WTC11 (cell line): Measurements from ENCODE around the gene TNS3. TPM values are rescaled to one million over a fixed set of nuclear protein-coding genes. Genes with fewer than 3 reads are reported as not detected.

Source experiments
- ATAC-seq: fragments of 200-7000 bp; cut with Tn5 transposase; 2 replicates; pipeline ENCODE4 v1.10.0; 2021; ENCODE audit warnings: mild to moderate bottlenecking, moderate library complexity
- CTCF ChIA-PET: fragments of 300-600 bp; sonication (Branson Sonifier 250); formaldehyde crosslinking; loops from one replicate; lab custom pipeline; 2021; ENCODE audit warnings: antibody characterized with exemption; lab: Charles Lee
- POLR2A ChIA-PET: fragments of 350-600 bp; sonication (Branson Sonifier 250); formaldehyde crosslinking; loops from one replicate; lab custom pipeline; 2021; ENCODE audit warnings: antibody characterized with exemption; lab: Charles Lee
- DNase-seq: peaks from one replicate; pipeline ENCODE4 v3.0.0; 2021; ENCODE audit warnings: low spot score
- H3K27ac Mint-ChIP-seq: 2 replicates; pipeline ENCODE4 v1.8.0; 2021; ENCODE audit warnings: mixed read lengths
- H3K27me3 Mint-ChIP-seq: 2 replicates; pipeline ENCODE4 v1.8.0; 2021; ENCODE audit warnings: low read depth, mild to moderate bottlenecking, moderate library complexity, mixed read lengths
- H3K36me3 Mint-ChIP-seq: 2 replicates; pipeline ENCODE4 v1.8.0; 2021; ENCODE audit warnings: mixed read lengths
- H3K4me1 Mint-ChIP-seq: 2 replicates; pipeline ENCODE4 v1.8.0; 2022; ENCODE audit warnings: mixed read lengths
- H3K4me3 Mint-ChIP-seq: 2 replicates; pipeline ENCODE4 v1.8.0; 2021; ENCODE audit warnings: mild to moderate bottlenecking, moderate library complexity, mixed read lengths
- H3K9me3 Mint-ChIP-seq: 2 replicates; pipeline ENCODE4 v1.8.0; 2021; ENCODE audit warnings: mixed read lengths
- ATF2 ChIP-seq: sonication (generic); formaldehyde crosslinking; IDR thresholded peaks from 2 replicates; pipeline ENCODE4 v1.8.1; 2022; ENCODE audit warnings: low read depth, missing genetic modification reagents, borderline replicate concordance
- E2F1 ChIP-seq: sonication (generic); formaldehyde crosslinking; IDR thresholded peaks from 2 replicates; pipeline ENCODE4 v1.8.0; 2022; ENCODE audit warnings: mild to moderate bottlenecking, missing genetic modification reagents
- ETV6 ChIP-seq: sonication (generic); formaldehyde crosslinking; IDR thresholded peaks from 2 replicates; pipeline ENCODE4 v1.8.1; 2022; ENCODE audit warnings: mild to moderate bottlenecking, missing genetic modification reagents
- GABPB1 ChIP-seq: sonication (generic); formaldehyde crosslinking; IDR thresholded peaks from 2 replicates; pipeline ENCODE4 v1.8.1; 2023; ENCODE audit warnings: mild to moderate bottlenecking, missing genetic modification reagents
- KAT7 ChIP-seq: sonication (generic); formaldehyde crosslinking; IDR thresholded peaks from 2 replicates; pipeline ENCODE4 v1.8.1; 2023; ENCODE audit warnings: missing genetic modification reagents, mild to moderate bottlenecking, borderline replicate concordance
- NFATC4 ChIP-seq: fragments of 250-450 bp; sonication (Bioruptor Pico); IDR thresholded peaks from 2 replicates; pipeline ENCODE4 v1.9.0; 2021; ENCODE audit warnings: mild to moderate bottlenecking
- NFYB ChIP-seq: sonication (generic); formaldehyde crosslinking; conservative IDR thresholded peaks from 2 replicates; pipeline ENCODE4 v1.8.0; 2022; ENCODE audit warnings: low read depth, missing genetic modification reagents
- NR1H2 ChIP-seq: sonication (generic); formaldehyde crosslinking; IDR thresholded peaks from 2 replicates; pipeline ENCODE4 v1.9.0; 2021; ENCODE audit warnings: mild to moderate bottlenecking, moderate library complexity, missing genetic modification reagents
- PRDM15 ChIP-seq: sonication (generic); formaldehyde crosslinking; IDR thresholded peaks from 2 replicates; pipeline ENCODE4 v1.8.0; 2022; ENCODE audit warnings: missing genetic modification reagents
- PRRX2 ChIP-seq: fragments of 250-450 bp; sonication (Bioruptor Pico); IDR thresholded peaks from 2 replicates; pipeline ENCODE4 v1.8.0; 2021; ENCODE audit warnings: mild to moderate bottlenecking
- SMAD3 ChIP-seq: sonication (generic); formaldehyde crosslinking; IDR thresholded peaks from 2 replicates; pipeline ENCODE4 v1.8.0; 2022; ENCODE audit warnings: missing genetic modification reagents, mild to moderate bottlenecking, borderline replicate concordance
- SOX15 ChIP-seq: fragments of 250-450 bp; sonication (Bioruptor Pico); IDR thresholded peaks from 2 replicates; pipeline ENCODE4 v1.9.0; 2021; ENCODE audit warnings: mild to moderate bottlenecking
- USF2 ChIP-seq: sonication (generic); formaldehyde crosslinking; IDR thresholded peaks from 2 replicates; pipeline ENCODE4 v1.8.1; 2023; ENCODE audit warnings: mild to moderate bottlenecking, missing genetic modification reagents, moderate library complexity
- ZBTB21 ChIP-seq: sonication (generic); formaldehyde crosslinking; IDR thresholded peaks from 2 replicates; pipeline ENCODE4 v1.8.1; 2023; ENCODE audit warnings: mild to moderate bottlenecking, missing genetic modification reagents, borderline replicate concordance
- ZNF121 ChIP-seq: sonication (generic); formaldehyde crosslinking; IDR thresholded peaks from 2 replicates; pipeline ENCODE4 v1.8.0; 2023; ENCODE audit warnings: missing genetic modification reagents
- ZNF317 ChIP-seq: sonication (generic); formaldehyde crosslinking; IDR thresholded peaks from 2 replicates; pipeline ENCODE4 v1.8.1; 2023; ENCODE audit warnings: low read depth, mild to moderate bottlenecking, moderate library complexity, missing genetic modification reagents, borderline replicate concordance
- ZNF416 ChIP-seq: fragments of 250-450 bp; sonication (Bioruptor Pico); IDR thresholded peaks from 2 replicates; pipeline ENCODE4 v1.9.0; 2021; ENCODE audit warnings: mild to moderate bottlenecking, inconsistent platforms
- ZNF425 ChIP-seq: fragments of 250-450 bp; sonication (Bioruptor Pico); conservative IDR thresholded peaks from 2 replicates; pipeline ENCODE4 v1.9.0; 2021; ENCODE audit warnings: mild to moderate bottlenecking
- ZNF512 ChIP-seq: sonication (generic); formaldehyde crosslinking; IDR thresholded peaks from 2 replicates; pipeline ENCODE4 v1.8.1; 2022; ENCODE audit warnings: missing genetic modification reagents, borderline replicate concordance
- ZNF532 ChIP-seq: fragments of 250-450 bp; sonication (Bioruptor Pico); IDR thresholded peaks from 2 replicates; pipeline ENCODE4 v1.9.0; 2021; ENCODE audit warnings: mild to moderate bottlenecking, borderline replicate concordance
- total RNA-seq: library from RNA; stranded (reverse); gene quantifications from 3 replicates; pipeline ENCODE4 v1.2.3, GENCODE V29; 2021

TNS3 gene
- total RNA-seq, 1 experiment from 2014 or later = 37.7 TPM

GRCh38 chr7:47483604-47484273, 98.2 kb downstream of the TNS3 start:
- no peak for DNase-seq
- ATAC-seq = no peak
- Mint-ChIP-seq H3K4me1 (peaks cover 62% of the 10 kb centered on the region), H3K36me3 (peaks cover 18% of the 10 kb centered on the region), H3K27me3 (peaks cover 74% of the 10 kb centered on the region), H3K4me3 (no peak overlapping the region), H3K9me3 (peaks cover 4% of the 10 kb centered on the region; the same call in 1 of the 2 replicates), H3K27ac (no peak overlapping the region)
- ChIA-PET CTCF (interaction anchor here (0.6 to 2.7 kb wide), 6 partner anchors 10 to 335 kb away, joined by 3 to 11 read pairs (median 4); no protein-coding TSS in a partner anchor), POLR2A (no interaction called here)
- no peak for TF ChIP-seq ZNF512
- no peak for TF ChIP-seq ZBTB21 (CRISPR knock-in tag)
- TF ChIP-seq ZNF532 (CRISPR knock-in tag) = no peak
- no peak for TF ChIP-seq SOX15
- TF ChIP-seq PRRX2 (CRISPR knock-in tag) = no peak
- TF ChIP-seq NFATC4 = no peak
- no peak for TF ChIP-seq ATF2 (CRISPR knock-in tag)
- no peak for TF ChIP-seq NFYB
- no peak for TF ChIP-seq ZNF425 (CRISPR knock-in tag)
- TF ChIP-seq ZNF121 (CRISPR knock-in tag) = no peak
- TF ChIP-seq ZNF317 (CRISPR knock-in tag) = no peak
- no peak for TF ChIP-seq SMAD3
- TF ChIP-seq KAT7 = no peak
- TF ChIP-seq ETV6 = no peak
- TF ChIP-seq GABPB1 (CRISPR knock-in tag) = no peak
- TF ChIP-seq PRDM15 (CRISPR knock-in tag) = no peak
- no peak for TF ChIP-seq E2F1 (CRISPR knock-in tag)
- TF ChIP-seq ZNF416 (CRISPR knock-in tag) = no peak
- no peak for TF ChIP-seq NR1H2 (CRISPR knock-in tag)
- no peak for TF ChIP-seq USF2
